ENCODE results near the gene CTIF. TPM values are rescaled to one million over a fixed set of nuclear protein-coding genes. Genes with fewer than 3 reads are reported as not detected.
A peak's percentile ranks its signal among the peaks of the same experiment; 100 is the strongest.

Gene CTIF
- total and polyA plus RNA-seq, 5 donors from 2014 or later = 0.23 to 1.8 TPM; not detected in 3

DNA sequence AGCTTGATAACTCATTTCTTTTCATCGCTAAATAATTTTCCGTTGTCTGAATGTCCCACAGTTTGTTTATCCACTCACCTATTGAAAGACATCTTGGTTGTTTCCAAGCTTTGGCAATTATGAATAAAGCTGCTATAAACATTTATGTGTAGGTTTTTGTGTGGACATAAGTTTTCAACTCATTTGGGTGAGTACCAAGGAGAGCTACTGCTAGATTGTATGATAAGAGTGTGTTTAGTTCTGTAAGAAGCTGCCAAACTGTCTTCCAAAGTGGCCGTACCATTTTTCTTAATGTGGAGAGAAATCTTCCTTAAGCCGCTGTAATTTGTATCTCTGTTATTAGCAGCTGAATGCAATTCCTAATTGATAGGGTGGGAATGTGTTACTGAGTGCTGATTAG lies 11.4 kb upstream of the CTIF start:
- no peak for DNase-seq
- H3K27ac ChIP-seq (ENCODE audit: insufficient read depth, low read length, poor library complexity, severe bottlenecking) = no peak overlapping the region
- ATAC-seq (ENCODE audit: low read depth in 2 of 2) = no peak
- H3K36me3 Mint-ChIP-seq = no peaks in the 10 kb centered on the region
- no peak overlapping the region for H3K4me3 ChIP-seq (ENCODE audit: low read depth, low read length)
- no peak overlapping the region for H3K27ac Mint-ChIP-seq
- H3K9me3 Mint-ChIP-seq = peaks cover 0 to 3% (median 0%) of the 10 kb centered on the region in 7 donors
- H3K27me3 ChIP-seq (ENCODE audit: control insufficient read depth, insufficient read depth, low read length) = peaks cover 8% of the 10 kb centered on the region
- H3K4me3 Mint-ChIP-seq = no peak overlapping the region
- H3K9me3 ChIP-seq (ENCODE audit: control insufficient read depth in 2 of 2, low read length in 2 of 2) = no peaks in the 10 kb centered on the region
- no peaks in the 10 kb centered on the region for H3K4me1 Mint-ChIP-seq
- peaks cover 14% of the 10 kb centered on the region for H3K27me3 Mint-ChIP-seq
- no peaks in the 10 kb centered on the region for H3K4me1 ChIP-seq (ENCODE audit: control insufficient read depth, insufficient read depth, low read length, poor library complexity, severe bottlenecking)
- no peaks in the 10 kb centered on the region for H3K36me3 ChIP-seq (ENCODE audit: control insufficient read depth, insufficient read depth, low read length)

DNA sequence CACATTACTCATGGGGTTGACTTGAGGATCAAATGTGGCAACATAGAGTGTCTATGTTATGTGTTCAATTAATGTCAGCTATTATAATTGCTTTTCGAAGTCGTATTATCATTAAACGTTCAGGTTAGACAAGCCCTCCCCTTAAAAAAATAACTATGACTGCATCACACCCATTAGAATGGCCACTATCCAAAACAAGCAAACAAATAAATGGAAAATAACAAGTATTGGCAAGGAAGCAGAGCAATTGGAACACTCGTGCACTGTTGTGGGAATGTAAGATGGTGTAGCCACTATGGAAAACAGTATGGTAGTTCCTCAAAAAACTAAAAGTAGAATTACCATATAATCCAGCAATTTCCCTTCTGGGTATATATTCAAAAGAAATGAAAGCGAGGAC lies 10.0 kb upstream of the CTIF start:
- H3K36me3 ChIP-seq (ENCODE audit: control insufficient read depth, insufficient read depth, low read length) = no peaks in the 10 kb centered on the region
- Mint-ChIP-seq H3K4me1 (peaks cover 0 to 5% (median 0%) of the 10 kb centered on the region in 4 donors), H3K36me3 (no peaks in the 10 kb centered on the region), H3K27me3 (peaks cover 20% of the 10 kb centered on the region), H3K9me3 (peaks cover 0 to 1% (median 0%) of the 10 kb centered on the region in 7 donors), H3K4me3 (no peak overlapping the region), H3K27ac (no peak overlapping the region)
- no peak overlapping the region for H3K27ac ChIP-seq (ENCODE audit: insufficient read depth, low read length, poor library complexity, severe bottlenecking)
- peaks cover 8% of the 10 kb centered on the region for H3K27me3 ChIP-seq (ENCODE audit: control insufficient read depth, insufficient read depth, low read length)
- no peak overlapping the region for H3K4me3 ChIP-seq (ENCODE audit: low read depth, low read length)
- no peaks in the 10 kb centered on the region for H3K4me1 ChIP-seq (ENCODE audit: control insufficient read depth, insufficient read depth, low read length, poor library complexity, severe bottlenecking)
- no peaks in the 10 kb centered on the region for H3K9me3 ChIP-seq (ENCODE audit: control insufficient read depth in 2 of 2, low read length in 2 of 2)
- ATAC-seq (ENCODE audit: low read depth in 2 of 2) (no peak), DNase-seq (no peak)

DNA sequence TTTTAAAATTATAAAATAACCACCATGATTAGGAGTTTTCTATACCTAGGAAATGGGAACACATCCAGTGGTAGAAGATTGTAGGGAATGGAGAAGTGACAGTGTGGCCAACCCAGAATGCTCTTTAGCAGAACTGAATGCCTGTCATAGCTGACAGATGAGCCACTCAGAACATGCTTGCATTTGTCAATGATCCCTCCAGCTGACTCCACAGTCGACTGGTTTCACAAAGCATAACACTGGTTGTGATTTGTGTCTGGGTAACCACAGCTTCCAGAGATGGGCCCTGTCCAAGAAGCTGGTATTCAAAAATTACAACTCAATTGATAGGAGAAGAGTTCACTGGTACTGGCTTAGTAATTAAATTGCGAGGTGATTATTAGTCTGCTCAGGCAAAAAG lies 9.0 kb upstream of the CTIF start:
- H3K36me3 ChIP-seq (ENCODE audit: control insufficient read depth, insufficient read depth, low read length) = no peaks in the 10 kb centered on the region
- no peak overlapping the region for H3K27ac ChIP-seq (ENCODE audit: insufficient read depth, low read length, poor library complexity, severe bottlenecking)
- Mint-ChIP-seq H3K27me3 (peaks cover 23% of the 10 kb centered on the region), H3K4me1 (peaks cover 0 to 5% (median 0%) of the 10 kb centered on the region in 4 donors), H3K27ac (no peak overlapping the region), H3K9me3 (peaks cover 0 to 4% (median 0%) of the 10 kb centered on the region in 7 donors), H3K4me3 (no peak overlapping the region), H3K36me3 (no peaks in the 10 kb centered on the region)
- H3K4me3 ChIP-seq (ENCODE audit: low read depth, low read length) = no peak overlapping the region
- ATAC-seq (ENCODE audit: low read depth in 2 of 2) (no peak), DNase-seq (no peak)
- no peaks in the 10 kb centered on the region for H3K9me3 ChIP-seq (ENCODE audit: control insufficient read depth in 2 of 2, low read length in 2 of 2)
- peaks cover 8% of the 10 kb centered on the region for H3K27me3 ChIP-seq (ENCODE audit: control insufficient read depth, insufficient read depth, low read length)
- H3K4me1 ChIP-seq (ENCODE audit: control insufficient read depth, insufficient read depth, low read length, poor library complexity, severe bottlenecking) = no peaks in the 10 kb centered on the region

DNA sequence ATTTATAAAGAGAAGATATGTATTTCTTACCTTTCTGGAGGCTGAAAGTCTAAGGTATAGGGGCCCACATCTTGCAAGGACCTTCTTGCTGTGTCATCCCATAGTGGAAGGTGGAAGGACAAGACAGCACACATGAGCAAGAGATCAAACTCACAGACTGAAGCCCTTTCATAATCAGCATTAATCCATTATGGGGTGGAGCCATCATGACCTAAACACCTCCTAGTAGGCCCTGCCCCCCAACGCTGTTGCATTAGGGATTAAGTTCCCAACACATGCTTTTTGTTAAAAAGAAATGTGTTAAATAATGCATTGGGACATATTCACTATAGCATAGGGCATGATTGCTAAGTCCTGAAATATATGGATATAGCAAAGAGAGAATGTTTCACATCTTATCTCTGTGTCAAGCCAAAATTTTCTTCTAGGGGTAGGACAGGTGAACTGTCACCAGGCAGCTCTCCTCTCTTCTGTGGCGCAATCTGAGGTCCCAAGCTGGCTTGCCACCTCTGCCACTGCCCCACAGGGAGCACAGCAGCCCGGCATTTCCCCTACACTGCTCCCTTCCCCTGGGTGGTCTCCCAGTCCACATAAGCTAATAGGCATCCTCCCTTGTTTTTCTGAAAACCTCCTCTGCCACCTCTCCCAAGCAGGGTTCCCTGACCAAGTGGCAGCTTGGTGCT lies 8.3 kb upstream of the CTIF start:
- no peaks in the 10 kb centered on the region for H3K4me1 ChIP-seq (ENCODE audit: control insufficient read depth, insufficient read depth, low read length, poor library complexity, severe bottlenecking)
- Mint-ChIP-seq H3K27ac (no peak overlapping the region), H3K36me3 (no peaks in the 10 kb centered on the region), H3K4me3 (no peak overlapping the region), H3K27me3 (peaks cover 23% of the 10 kb centered on the region), H3K9me3 (peaks cover 0 to 4% (median 0%) of the 10 kb centered on the region in 7 donors), H3K4me1 (peaks cover 0 to 5% (median 0%) of the 10 kb centered on the region in 4 donors)
- no peaks in the 10 kb centered on the region for H3K9me3 ChIP-seq (ENCODE audit: control insufficient read depth in 2 of 2, low read length in 2 of 2)
- no peaks in the 10 kb centered on the region for H3K36me3 ChIP-seq (ENCODE audit: control insufficient read depth, insufficient read depth, low read length)
- ATAC-seq (ENCODE audit: low read depth in 2 of 2) = no peak
- H3K27me3 ChIP-seq (ENCODE audit: control insufficient read depth, insufficient read depth, low read length) = peaks cover 8% of the 10 kb centered on the region
- no peak overlapping the region for H3K4me3 ChIP-seq (ENCODE audit: low read depth, low read length)
- DNase-seq = no peak
- H3K27ac ChIP-seq (ENCODE audit: insufficient read depth, low read length, poor library complexity, severe bottlenecking) = no peak overlapping the region

DNA sequence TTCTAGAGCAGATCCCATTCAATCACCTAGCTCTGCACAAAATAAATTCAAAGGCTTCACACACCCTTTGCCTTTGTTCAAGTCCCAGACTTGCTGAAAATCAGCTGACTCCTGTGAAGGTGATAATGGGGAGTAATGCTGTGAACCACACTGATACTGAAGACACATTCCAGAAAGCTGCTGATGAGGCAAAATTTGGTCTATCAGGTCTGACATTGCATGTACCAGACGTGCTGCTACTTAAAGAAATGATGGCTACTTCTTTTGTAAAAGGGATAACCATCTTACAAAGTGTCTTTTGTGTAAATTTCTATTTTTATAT lies 7.8 kb upstream of the CTIF start:
- no peak overlapping the region for H3K27ac ChIP-seq (ENCODE audit: insufficient read depth, low read length, poor library complexity, severe bottlenecking)
- DNase-seq (no peak), ATAC-seq (ENCODE audit: low read depth in 2 of 2) (no peak)
- Mint-ChIP-seq H3K27ac (no peak overlapping the region), H3K4me3 (no peak overlapping the region), H3K36me3 (no peaks in the 10 kb centered on the region), H3K4me1 (peaks cover 0 to 5% (median 0%) of the 10 kb centered on the region in 4 donors), H3K9me3 (peaks cover 0 to 4% (median 0%) of the 10 kb centered on the region in 7 donors), H3K27me3 (peaks cover 23% of the 10 kb centered on the region)
- no peak overlapping the region for H3K4me3 ChIP-seq (ENCODE audit: low read depth, low read length)
- no peaks in the 10 kb centered on the region for H3K36me3 ChIP-seq (ENCODE audit: control insufficient read depth, insufficient read depth, low read length)
- H3K27me3 ChIP-seq (ENCODE audit: control insufficient read depth, insufficient read depth, low read length) = peaks cover 8% of the 10 kb centered on the region
- no peaks in the 10 kb centered on the region for H3K9me3 ChIP-seq (ENCODE audit: control insufficient read depth in 2 of 2, low read length in 2 of 2)
- H3K4me1 ChIP-seq (ENCODE audit: control insufficient read depth, insufficient read depth, low read length, poor library complexity, severe bottlenecking) = no peaks in the 10 kb centered on the region

DNA sequence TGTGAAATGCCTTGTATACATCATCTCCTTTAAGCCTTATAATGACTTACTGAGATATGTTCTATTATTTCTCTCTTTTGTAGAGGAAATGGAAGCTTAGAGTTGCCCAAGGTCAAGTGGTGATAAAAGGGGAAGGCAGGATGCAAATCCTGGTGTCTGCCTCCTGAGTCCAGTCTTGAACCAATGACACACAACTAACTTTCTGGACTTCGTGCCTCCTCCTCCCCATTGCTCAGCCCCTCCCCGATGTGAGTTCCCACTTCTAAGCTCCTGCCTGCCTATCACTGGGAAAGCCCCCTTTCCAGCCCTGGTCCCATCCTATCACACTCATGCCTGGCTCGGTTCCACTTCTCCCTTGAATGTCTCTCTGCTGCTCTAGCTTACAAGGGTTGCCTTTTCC lies 6.9 kb upstream of the CTIF start:
- Histone ChIP-seq H3K9me3 (ENCODE audit: control insufficient read depth in 2 of 2, low read length in 2 of 2) (no peaks in the 10 kb centered on the region), H3K27ac (ENCODE audit: insufficient read depth, low read length, poor library complexity, severe bottlenecking) (no peak overlapping the region), H3K27me3 (ENCODE audit: control insufficient read depth, insufficient read depth, low read length) (peaks cover 8% of the 10 kb centered on the region), H3K4me1 (ENCODE audit: control insufficient read depth, insufficient read depth, low read length, poor library complexity, severe bottlenecking) (no peaks in the 10 kb centered on the region), H3K36me3 (ENCODE audit: control insufficient read depth, insufficient read depth, low read length) (no peaks in the 10 kb centered on the region), H3K4me3 (ENCODE audit: low read depth, low read length) (no peak overlapping the region)
- Mint-ChIP-seq H3K27ac (no peak overlapping the region), H3K36me3 (no peaks in the 10 kb centered on the region), H3K4me3 (no peak overlapping the region), H3K4me1 (peaks cover 0 to 5% (median 0%) of the 10 kb centered on the region in 4 donors), H3K9me3 (peaks cover 0 to 4% (median 0%) of the 10 kb centered on the region in 7 donors), H3K27me3 (peaks cover 30% of the 10 kb centered on the region)
- DNase-seq = no peak
- ATAC-seq (ENCODE audit: low read depth in 2 of 2) = no peak

DNA sequence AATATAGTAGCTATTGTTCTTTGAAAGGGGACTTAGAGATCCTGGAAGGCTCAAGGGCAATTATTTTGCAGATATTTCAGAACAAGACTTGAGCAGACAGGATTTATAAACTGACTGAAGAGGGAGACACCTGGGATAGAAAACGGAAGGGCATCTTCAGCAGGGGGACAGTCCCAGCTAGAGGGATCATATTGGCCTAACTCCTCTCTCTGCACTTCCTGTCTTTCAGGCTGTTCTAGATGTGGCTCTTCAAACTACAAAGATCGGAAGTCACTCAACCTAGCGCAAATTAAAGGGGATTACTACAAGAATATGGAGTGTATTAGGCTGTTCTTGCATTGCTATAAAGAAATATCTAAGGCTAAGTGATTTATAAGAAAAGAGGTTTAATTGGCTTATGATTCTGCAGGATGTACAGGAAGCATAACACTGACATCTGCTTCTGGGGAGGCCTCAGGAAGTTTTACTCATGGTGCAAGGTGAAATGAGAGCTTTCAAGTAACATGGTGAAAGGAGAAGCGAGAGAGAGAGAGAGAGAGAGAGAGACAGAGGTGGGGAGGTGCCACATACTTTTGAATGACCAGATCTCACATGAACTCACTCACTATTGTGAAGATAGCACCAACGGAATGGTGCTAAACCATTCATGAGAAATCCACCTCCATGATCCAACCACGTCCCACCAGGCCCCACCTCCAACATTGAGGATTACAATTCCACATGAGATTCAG lies 5.3 kb upstream of the CTIF start:
- DNase-seq (no peak), ATAC-seq (ENCODE audit: low read depth in 2 of 2) (no peak)
- H3K9me3 Mint-ChIP-seq = peaks cover 0 to 4% (median 0%) of the 10 kb centered on the region in 7 donors
- H3K27me3 ChIP-seq (ENCODE audit: control insufficient read depth, insufficient read depth, low read length) = no peaks in the 10 kb centered on the region
- no peaks in the 10 kb centered on the region for H3K36me3 Mint-ChIP-seq
- H3K4me1 ChIP-seq (ENCODE audit: control insufficient read depth, insufficient read depth, low read length, poor library complexity, severe bottlenecking) = no peaks in the 10 kb centered on the region
- no peaks in the 10 kb centered on the region for H3K36me3 ChIP-seq (ENCODE audit: control insufficient read depth, insufficient read depth, low read length)
- no peak overlapping the region for H3K4me3 ChIP-seq (ENCODE audit: low read depth, low read length)
- H3K4me1 Mint-ChIP-seq = peaks cover 0 to 5% (median 2%) of the 10 kb centered on the region in 4 donors
- H3K9me3 ChIP-seq (ENCODE audit: control insufficient read depth in 2 of 2, low read length in 2 of 2) = no peaks in the 10 kb centered on the region
- peak overlapping the region in 2 of 3 donors; percentile 43 to 77 for H3K27ac Mint-ChIP-seq
- H3K27ac ChIP-seq (ENCODE audit: insufficient read depth, low read length, poor library complexity, severe bottlenecking) = no peak overlapping the region
- H3K4me3 Mint-ChIP-seq = peak overlapping the region in 1 of 4 donors; percentile 70
- H3K27me3 Mint-ChIP-seq = peaks cover 37% of the 10 kb centered on the region
